Measurements from ENCODE around the gene TPCN2. TPM values are rescaled to one million over a fixed set of nuclear protein-coding genes. Genes with fewer than 3 reads are reported as not detected.

The TPCN2 gene
- total RNA-seq, 2 donors from 2014 or later = 17.1 to 24.6 TPM

- Mint-ChIP-seq H3K27ac (no peak overlapping the region), H3K36me3 (no peaks in the 10 kb centered on the region), H3K9me3 (no peaks in the 10 kb centered on the region), H3K4me3 (no peak overlapping the region), H3K4me1 (ENCODE audit: low read depth in 2 of 2) (no peaks in the 10 kb centered on the region), H3K27me3 (peaks cover 6 to 13% of the 10 kb centered on the region in 2 donors)
- ATAC-seq (no peak), DNase-seq (ENCODE audit: low spot score) (no peak)
Observed at GRCh38 chr11:69005631-69006368, 42.9 kb upstream of the TPCN2 start.

GRCh38 chr11:69006816-69007215 is 41.9 kb upstream of the TPCN2 start:
- ATAC-seq = no peak
- no peak overlapping the region for H3K4me3 Mint-ChIP-seq
- no peak overlapping the region for H3K27ac Mint-ChIP-seq
- peaks cover 6 to 18% of the 10 kb centered on the region in 2 donors for H3K27me3 Mint-ChIP-seq
- no peaks in the 10 kb centered on the region for H3K9me3 Mint-ChIP-seq
- H3K4me1 Mint-ChIP-seq (ENCODE audit: low read depth in 2 of 2) = peaks cover 0 to 5% of the 10 kb centered on the region in 2 donors
- H3K36me3 Mint-ChIP-seq = no peaks in the 10 kb centered on the region
- DNase-seq (ENCODE audit: low spot score) = no peak

GRCh38 chr11:69007975-69008381 is 40.8 kb upstream of the TPCN2 start:
- ATAC-seq = no peak
- H3K27ac Mint-ChIP-seq = no peak overlapping the region
- peaks cover 6 to 24% of the 10 kb centered on the region in 2 donors for H3K27me3 Mint-ChIP-seq
- no peak overlapping the region for H3K4me3 Mint-ChIP-seq
- H3K9me3 Mint-ChIP-seq = no peaks in the 10 kb centered on the region
- no peak for DNase-seq (ENCODE audit: low spot score)
- H3K4me1 Mint-ChIP-seq (ENCODE audit: low read depth in 2 of 2) = peaks cover 0 to 6% of the 10 kb centered on the region in 2 donors
- H3K36me3 Mint-ChIP-seq = no peaks in the 10 kb centered on the region

GRCh38 chr11:69008737-69009440 is 39.8 kb upstream of the TPCN2 start:
- peaks cover 6 to 24% of the 10 kb centered on the region in 2 donors for H3K27me3 Mint-ChIP-seq
- H3K9me3 Mint-ChIP-seq = no peaks in the 10 kb centered on the region
- DNase-seq (ENCODE audit: low spot score) (no peak), ATAC-seq (no peak)
- no peak overlapping the region for H3K27ac Mint-ChIP-seq
- peaks cover 0 to 6% of the 10 kb centered on the region in 2 donors for H3K4me1 Mint-ChIP-seq (ENCODE audit: low read depth in 2 of 2)
- H3K4me3 Mint-ChIP-seq = no peak overlapping the region
- H3K36me3 Mint-ChIP-seq = no peaks in the 10 kb centered on the region

GRCh38 chr11:69009441-69010211 is 39.1 kb upstream of the TPCN2 start:
- H3K27ac Mint-ChIP-seq = no peak overlapping the region
- no peak for DNase-seq (ENCODE audit: low spot score)
- H3K9me3 Mint-ChIP-seq = no peaks in the 10 kb centered on the region

GRCh38 chr11:69010361-69010891 is 38.3 kb upstream of the TPCN2 start:
- Mint-ChIP-seq H3K27ac (no peak overlapping the region), H3K4me1 (ENCODE audit: low read depth in 2 of 2) (peaks cover 0 to 6% of the 10 kb centered on the region in 2 donors), H3K4me3 (no peak overlapping the region), H3K9me3 (no peaks in the 10 kb centered on the region), H3K36me3 (no peaks in the 10 kb centered on the region), H3K27me3 (peaks cover 2 to 23% of the 10 kb centered on the region in 2 donors)
- no peak for ATAC-seq
- no peak for DNase-seq (ENCODE audit: low spot score)

More at GRCh38 chr11:69009441-69010211, 39.1 kb upstream of the TPCN2 start:
- ATAC-seq = no peak
- H3K27me3 Mint-ChIP-seq = peaks cover 6 to 24% of the 10 kb centered on the region in 2 donors
- H3K4me3 Mint-ChIP-seq = no peak overlapping the region
- peaks cover 0 to 6% of the 10 kb centered on the region in 2 donors for H3K4me1 Mint-ChIP-seq (ENCODE audit: low read depth in 2 of 2)
- no peaks in the 10 kb centered on the region for H3K36me3 Mint-ChIP-seq

- Mint-ChIP-seq H3K4me1 (ENCODE audit: low read depth in 2 of 2) (peaks cover 0 to 6% of the 10 kb centered on the region in 2 donors), H3K27me3 (peaks cover 0 to 18% of the 10 kb centered on the region in 2 donors), H3K4me3 (no peak overlapping the region), H3K27ac (no peak overlapping the region), H3K36me3 (no peaks in the 10 kb centered on the region), H3K9me3 (no peaks in the 10 kb centered on the region)
- DNase-seq (ENCODE audit: low spot score) (no peak), ATAC-seq (peak; percentile 74 to 75)
Observed at GRCh38 chr11:69010964-69011623, 37.6 kb upstream of the TPCN2 start.

- Mint-ChIP-seq H3K27ac (no peak overlapping the region), H3K4me3 (no peak overlapping the region), H3K4me1 (ENCODE audit: low read depth in 2 of 2) (peaks cover 0 to 6% of the 10 kb centered on the region in 2 donors), H3K9me3 (no peaks in the 10 kb centered on the region), H3K27me3 (peaks cover 0 to 16% of the 10 kb centered on the region in 2 donors), H3K36me3 (no peaks in the 10 kb centered on the region)
- no peak for DNase-seq (ENCODE audit: low spot score)
- no peak for ATAC-seq
Observed at GRCh38 chr11:69011624-69012091, 37.1 kb upstream of the TPCN2 start.

GRCh38 chr11:69012092-69013008 is 36.4 kb upstream of the TPCN2 start:
- Mint-ChIP-seq H3K4me3 (no peak overlapping the region), H3K36me3 (no peaks in the 10 kb centered on the region), H3K9me3 (no peaks in the 10 kb centered on the region), H3K27me3 (peaks cover 0 to 16% of the 10 kb centered on the region in 2 donors), H3K27ac (no peak overlapping the region), H3K4me1 (ENCODE audit: low read depth in 2 of 2) (peaks cover 0 to 6% of the 10 kb centered on the region in 2 donors)
- DNase-seq (ENCODE audit: low spot score) (no peak), ATAC-seq (no peak)

- DNase-seq (ENCODE audit: low spot score) (no peak), ATAC-seq (no peak)
- H3K27me3 Mint-ChIP-seq = peaks cover 0 to 13% of the 10 kb centered on the region in 2 donors
- H3K36me3 Mint-ChIP-seq = no peaks in the 10 kb centered on the region
- H3K4me3 Mint-ChIP-seq = no peak within 1 kb of the TSS
- no peak within 1 kb of the TSS for H3K27ac Mint-ChIP-seq
- no peaks in the 10 kb centered on the region for H3K9me3 Mint-ChIP-seq
- peaks cover 0 to 6% of the 10 kb centered on the region in 2 donors for H3K4me1 Mint-ChIP-seq (ENCODE audit: low read depth in 2 of 2)
Observed at GRCh38 chr11:69013009-69013951, 35.5 kb upstream of the TPCN2 start, which contains the start of gene MRGPRF. MRGPRF (minus strand) TSS chr11:69013246; CDS start chr11:69009901, 3,345 bp downstream.

- Mint-ChIP-seq H3K36me3 (no peaks in the 10 kb centered on the region), H3K9me3 (no peaks in the 10 kb centered on the region), H3K27ac (no peak overlapping the region), H3K4me1 (ENCODE audit: low read depth in 2 of 2) (peaks cover 0 to 6% of the 10 kb centered on the region in 2 donors), H3K4me3 (no peak overlapping the region), H3K27me3 (peaks cover 0 to 13% of the 10 kb centered on the region in 2 donors)
- no peak for ATAC-seq
- DNase-seq (ENCODE audit: low spot score) = no peak
Observed at GRCh38 chr11:69014084-69014851, 34.5 kb upstream of the TPCN2 start.
